ENCODE data around the gene ZBTB38. TPM values are rescaled to one million over a fixed set of nuclear protein-coding genes. Genes with fewer than 3 reads are reported as not detected.

ZBTB38 gene
- total and polyA plus RNA-seq, 8 donors, result 5.3 to 253 (median 41.0) TPM

DNA sequence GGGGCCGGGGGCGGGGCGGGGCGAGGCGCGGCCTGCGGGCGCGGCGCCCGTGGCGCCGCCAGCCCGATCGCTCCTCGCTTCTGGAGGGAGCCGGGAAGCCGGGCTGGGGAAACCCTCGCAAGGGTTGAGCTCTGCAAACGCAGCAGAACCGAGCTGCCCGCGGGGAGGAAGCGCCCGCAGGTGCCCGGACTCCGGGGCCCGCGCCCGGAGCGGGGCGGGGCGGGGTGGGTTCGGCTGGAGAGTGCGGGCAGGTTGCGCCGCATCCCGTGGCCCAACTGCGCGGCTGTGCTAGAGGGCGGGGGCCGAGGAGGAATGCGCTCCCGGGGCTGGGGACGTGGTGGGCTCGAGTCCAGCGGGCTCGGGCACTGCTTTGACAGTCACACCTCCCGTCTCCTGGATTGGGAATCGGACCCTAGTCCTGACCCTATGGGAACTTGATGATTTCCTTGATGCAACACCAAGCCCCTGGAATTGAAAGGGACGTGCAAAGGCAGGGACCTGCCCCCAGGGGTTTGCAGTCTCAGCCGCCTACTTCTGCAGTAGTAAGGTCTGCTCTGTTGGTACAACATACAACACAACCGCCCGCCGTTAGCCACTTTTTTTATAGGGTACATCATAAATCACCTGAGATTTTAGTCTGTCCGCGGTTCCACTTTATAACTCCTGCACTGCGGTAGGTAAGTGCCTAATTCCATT is 34.3 kb downstream of the ZBTB38 start:
- WGBS, 5 donors, result 0 to 5% (median 1%) methylated on average over 6 to 58 of the region's 58 CpGs
- intact Hi-C loops (cut with DNase I; ENCODE audit: low total_unique reads), result no loop called here

GRCh38 chr3:141403576-141403975 is 35.3 kb downstream of the ZBTB38 start:
- no peak for TF ChIP-seq POLR2A (IDR thresholded peaks at IDR 0.05)
- no peak for TF ChIP-seq EP300 (IDR thresholded peaks at IDR 0.05)
- TF ChIP-seq POLR2AphosphoS5 (IDR thresholded peaks at IDR 0.05), result no peak
- TF ChIP-seq CTCF (IDR thresholded peaks at IDR 0.05), result no peak
- intact Hi-C loops (cut with DNase I; ENCODE audit: low total_unique reads), result no loop called here
- H3K9me3 ChIP-seq, result no peaks in the 10 kb centered on the region
- peaks cover 25 to 87% (median 67%) of the 10 kb centered on the region in 4 donors for H3K4me1 ChIP-seq
- H3K27me3 ChIP-seq, result no peaks in the 10 kb centered on the region
- no peak for DNase-seq
- peak overlapping the region; percentile 70 to 83 (median 76) for H3K4me3 ChIP-seq
- peaks cover 6 to 45% (median 40%) of the 10 kb centered on the region in 4 donors for H3K36me3 ChIP-seq
- 62 to 74% (median 68%) methylated on average over 4 of the region's 4 CpGs for WGBS, 5 donors
- peak overlapping the region in 4 of 5 donors; percentile 95 to 100 (median 98) for H3K27ac ChIP-seq

More for the DNA sequence above, 34.3 kb downstream of the ZBTB38 start:
- Histone ChIP-seq H3K27ac (peak overlapping the region; percentile 95 to 100 (median 99)), H3K27me3 (no peaks in the 10 kb centered on the region), H3K9me3 (no peaks in the 10 kb centered on the region), H3K4me3 (peak overlapping the region; percentile 70 to 83 (median 76)), H3K36me3 (peaks cover 6 to 39% (median 34%) of the 10 kb centered on the region in 4 donors), H3K4me1 (peaks cover 16 to 78% (median 58%) of the 10 kb centered on the region in 4 donors)
- peak; percentile 67 to 88 for DNase-seq
- TF ChIP-seq POLR2AphosphoS5 (IDR thresholded peaks at IDR 0.05), result peak; percentile 24 to 65 (median 59)
- no peak for TF ChIP-seq POLR2A (IDR thresholded peaks at IDR 0.05)

DNA sequence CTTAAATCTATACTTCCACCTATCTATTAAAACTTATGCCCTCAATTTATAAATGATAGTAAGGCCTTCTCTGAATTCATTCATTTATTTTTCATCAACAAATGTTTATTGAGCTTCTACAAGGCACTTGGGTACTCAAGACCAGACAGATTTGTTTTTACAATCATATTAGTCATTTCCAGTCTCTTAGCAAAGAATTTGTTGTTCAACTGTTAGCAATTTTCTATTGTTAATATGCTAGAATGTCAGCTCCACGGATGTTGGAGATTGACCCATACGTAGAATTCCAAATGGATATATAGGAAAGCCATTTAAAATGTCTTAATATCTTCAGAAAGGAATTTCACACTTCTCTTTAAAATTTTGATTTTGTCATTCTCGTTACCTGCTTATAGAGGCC is 36.7 kb downstream of the ZBTB38 start:
- H3K36me3 ChIP-seq, result peaks cover 6 to 46% (median 41%) of the 10 kb centered on the region in 4 donors
- H3K27me3 ChIP-seq, result no peaks in the 10 kb centered on the region
- WGBS, 5 donors, result 85 to 98% (median 92%) methylated on average over 3 of the region's 3 CpGs
- H3K9me3 ChIP-seq, result no peaks in the 10 kb centered on the region
- H3K27ac ChIP-seq, result peak overlapping the region in 4 of 5 donors; percentile 94 to 100 (median 98)
- TF ChIP-seq POLR2A (IDR thresholded peaks at IDR 0.05), result no peak
- TF ChIP-seq CTCF (IDR thresholded peaks at IDR 0.05), result no peak
- no peak for TF ChIP-seq EP300 (IDR thresholded peaks at IDR 0.05)
- TF ChIP-seq POLR2AphosphoS5 (IDR thresholded peaks at IDR 0.05), result no peak
- no peak for DNase-seq
- intact Hi-C loops (cut with DNase I; ENCODE audit: low total_unique reads), result no loop called here
- H3K4me1 ChIP-seq, result peaks cover 39 to 91% (median 76%) of the 10 kb centered on the region in 4 donors
- H3K4me3 ChIP-seq, result peak overlapping the region in 1 of 4 donors; percentile 76

- no peaks in the 10 kb centered on the region for H3K9me3 ChIP-seq
- TF ChIP-seq CTCF (IDR thresholded peaks at IDR 0.05) (no peak), POLR2AphosphoS5 (IDR thresholded peaks at IDR 0.05) (no peak), EP300 (IDR thresholded peaks at IDR 0.05) (no peak), POLR2A (IDR thresholded peaks at IDR 0.05) (no peak)
- H3K36me3 ChIP-seq, result peaks cover 6 to 46% (median 41%) of the 10 kb centered on the region in 4 donors
- 86 to 94% (median 92%) methylated on average over 4 of the region's 4 CpGs for WGBS, 5 donors
- peaks cover 39 to 91% (median 76%) of the 10 kb centered on the region in 4 donors for H3K4me1 ChIP-seq
- H3K27me3 ChIP-seq, result no peaks in the 10 kb centered on the region
- no peak overlapping the region for H3K4me3 ChIP-seq
- peak overlapping the region in 4 of 5 donors; percentile 94 to 100 (median 98) for H3K27ac ChIP-seq
- intact Hi-C loops (cut with DNase I; ENCODE audit: low total_unique reads), result no loop called here
- no peak for DNase-seq
Observed at GRCh38 chr3:141405591-141405990, 37.3 kb downstream of the ZBTB38 start.
